Esophagus muscularis mucosa (tissue), 3 donors: ENCODE data around the gene PSMB7.

Experiments
- EP300 ChIP-seq: sonication (generic); formaldehyde crosslinking; IDR thresholded peaks from one replicate; pipeline ENCODE4 v1.6.1; 2017; ENCODE audit warnings: antibody characterized with exemption
- POLR2A ChIP-seq: fragments of 450-650 bp; IDR thresholded peaks from one replicate; pipeline ENCODE4 v1.6.1; 2017; ENCODE audit warnings: antibody characterized with exemption, moderate library complexity, mild to moderate bottlenecking, low read depth
- POLR2AphosphoS5 ChIP-seq, 2 donors: sonication (generic); formaldehyde crosslinking; IDR thresholded peaks; one replicate each; pipeline ENCODE4 v1.6.1; 2017; ENCODE audit warnings: antibody characterized with exemption in 2 of 2

- no peak for TF ChIP-seq POLR2A
- TF ChIP-seq EP300 = no peak
- TF ChIP-seq POLR2AphosphoS5 (IDR thresholded peaks at IDR 0.05) = no peak
These were observed 38.4 kb upstream of the PSMB7 start for GRCh38 chr9:124453586-124454191.
